GM18951 (cell line): ENCODE results near the gene NDUFV3.
"Not testable (repeated sequence)": the region's sequence is repeated elsewhere in the genome, so short reads cannot be mapped to it uniquely, and the experiment has no call there.

Source experiments
- POLR2A ChIP-seq: IDR thresholded peaks from 4 replicates; pipeline ENCODE4 v1.6.1; 2011; ENCODE audit warnings: mild to moderate bottlenecking; ENCODE audit not compliant: insufficient read length, insufficient read depth; ENCODE audit errors: extremely low read depth
- in situ Hi-C: fragments of 300-500 bp; cut with MboI; formaldehyde crosslinking; loops from one replicate; pipeline ENCODE4 v1.12.0; 2022; ENCODE audit warnings: low sequenced_read_pairs, mixed read lengths, inconsistent platforms; ENCODE audit not compliant: unreplicated experiment

Gene NDUFV3

DNA sequence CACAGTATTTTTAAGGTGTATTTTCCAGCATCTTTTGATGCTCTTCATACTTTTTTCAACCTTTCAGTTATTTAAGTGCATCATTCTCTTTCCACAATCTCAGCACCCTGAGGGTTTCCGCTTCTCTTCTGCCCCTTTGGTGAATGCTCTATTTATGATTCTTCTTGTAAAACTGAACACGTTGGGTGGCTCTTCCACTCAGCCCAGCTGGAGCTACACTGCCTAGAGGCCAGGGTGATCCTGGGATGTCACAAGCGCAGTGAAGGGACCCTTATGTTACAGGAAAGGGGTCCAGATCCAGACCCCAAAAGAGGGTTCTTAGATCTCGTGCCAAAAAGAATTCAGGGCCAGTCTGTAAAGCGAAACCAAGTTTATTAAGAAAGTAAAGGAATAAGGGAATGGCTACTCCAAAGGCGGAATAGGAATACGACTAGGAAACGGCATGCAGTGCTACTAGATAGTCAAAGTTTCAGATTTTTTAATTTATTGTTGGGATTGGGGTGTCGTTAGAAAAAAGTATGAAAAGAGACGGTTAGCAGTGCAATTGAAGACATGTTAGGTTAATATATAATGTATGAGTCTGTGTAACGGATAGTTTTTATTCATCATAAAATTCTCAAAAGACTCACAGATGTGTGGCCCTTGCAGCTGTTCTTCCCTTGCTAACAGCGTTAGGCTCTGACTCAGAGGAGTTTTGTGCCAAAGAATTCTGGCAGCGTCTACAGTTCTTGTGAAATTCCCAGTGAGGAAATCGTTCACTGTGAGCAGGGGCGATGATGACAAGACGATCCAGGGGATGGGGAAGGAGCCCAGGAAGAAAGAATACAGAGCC, 46.7 kb downstream of the NDUFV3 start:
- no peak for TF ChIP-seq POLR2A
- in situ Hi-C loops: no loop called here

DNA sequence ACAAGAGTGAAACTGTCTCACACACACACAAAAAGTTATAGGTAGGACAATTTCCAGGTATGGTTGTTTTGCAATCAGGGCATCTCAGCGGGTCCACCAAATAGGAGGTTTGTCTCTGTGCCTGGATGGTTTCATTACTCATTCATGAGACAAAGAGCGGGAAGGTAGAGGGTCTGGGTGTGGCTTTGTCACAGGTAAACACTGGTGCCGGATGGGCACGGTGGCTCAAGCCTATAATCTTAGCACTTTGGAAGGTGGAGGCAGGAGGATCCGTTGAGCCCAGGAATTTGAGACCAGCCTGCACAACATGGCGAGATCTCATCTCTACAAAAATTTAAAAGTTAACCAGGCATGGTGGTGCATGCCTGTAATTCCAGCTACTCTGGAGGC, 48.6 kb downstream of the NDUFV3 start:
- in situ Hi-C loops: no loop called here
- no peak for TF ChIP-seq POLR2A

DNA sequence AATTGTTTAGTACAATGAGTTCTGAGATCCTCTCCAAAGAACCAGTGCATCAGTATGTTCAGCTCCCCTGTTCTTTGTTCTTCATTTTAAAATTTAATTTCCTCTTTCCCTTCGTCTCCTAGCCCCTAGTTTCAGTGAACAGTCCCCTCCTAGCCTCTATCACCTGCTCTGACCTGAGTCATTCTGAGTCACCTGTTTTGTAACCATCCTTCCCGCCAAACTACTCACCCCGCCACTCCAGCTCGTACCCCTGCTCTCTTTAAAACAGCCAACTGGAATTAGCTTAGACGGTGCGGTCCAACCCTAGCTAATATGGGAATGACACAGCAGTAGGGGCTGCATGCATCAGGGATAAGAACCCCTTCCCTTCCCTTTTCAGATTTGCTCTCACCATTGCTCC, 49.1 kb downstream of the NDUFV3 start:
- in situ Hi-C loops: no loop called here
- TF ChIP-seq POLR2A: no peak

DNA sequence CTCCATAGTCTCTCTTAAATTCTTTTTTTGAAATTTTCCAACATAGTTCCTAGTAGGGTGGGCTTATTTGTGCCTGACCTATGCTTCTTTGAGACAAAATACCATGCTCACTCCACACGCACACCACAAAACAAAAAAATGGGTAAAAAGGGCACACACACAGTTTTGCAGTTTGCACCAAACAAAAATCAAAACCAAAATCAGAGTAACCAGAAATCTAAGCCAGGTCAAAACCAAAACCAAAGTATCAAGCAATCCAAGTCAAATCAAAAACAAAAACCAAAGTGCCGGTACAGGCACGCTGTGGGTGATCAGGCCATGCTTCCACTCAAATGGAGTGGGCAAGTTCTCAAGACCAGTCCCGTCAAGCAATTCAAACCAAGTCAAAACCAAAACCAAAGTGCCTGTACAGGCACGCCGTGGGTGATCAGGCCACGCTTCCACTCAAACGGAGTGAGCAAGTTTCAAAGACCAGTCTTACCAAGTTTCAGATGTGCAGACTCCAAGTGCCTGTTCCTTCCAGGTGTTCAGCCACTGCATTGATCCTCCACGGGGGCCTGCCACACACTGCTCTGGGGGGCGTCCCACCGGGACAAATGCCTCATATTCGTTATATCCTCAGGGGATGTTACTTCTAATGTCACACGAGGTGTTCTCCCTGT, 56.1 kb downstream of the NDUFV3 start:
- in situ Hi-C loops: not testable (repeated sequence)

DNA sequence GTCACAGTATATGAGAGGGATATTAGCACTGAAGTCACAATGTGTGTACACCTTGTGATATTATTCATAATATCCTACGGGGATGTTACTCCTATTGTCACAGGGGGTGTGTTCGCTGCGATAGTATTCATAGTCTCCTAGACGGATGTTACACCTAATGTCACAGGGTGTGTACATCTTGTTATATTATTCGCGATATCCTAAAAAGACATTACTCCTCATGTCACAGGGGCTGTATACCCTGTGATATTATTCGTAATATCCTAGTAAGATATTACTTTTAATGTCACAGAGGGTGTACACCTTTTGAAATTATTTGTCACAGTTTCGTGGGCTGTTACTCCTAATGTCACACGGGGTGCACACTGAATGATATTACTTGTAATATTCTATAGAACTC, 58.1 kb downstream of the NDUFV3 start:
- in situ Hi-C loops: not testable (repeated sequence)

DNA sequence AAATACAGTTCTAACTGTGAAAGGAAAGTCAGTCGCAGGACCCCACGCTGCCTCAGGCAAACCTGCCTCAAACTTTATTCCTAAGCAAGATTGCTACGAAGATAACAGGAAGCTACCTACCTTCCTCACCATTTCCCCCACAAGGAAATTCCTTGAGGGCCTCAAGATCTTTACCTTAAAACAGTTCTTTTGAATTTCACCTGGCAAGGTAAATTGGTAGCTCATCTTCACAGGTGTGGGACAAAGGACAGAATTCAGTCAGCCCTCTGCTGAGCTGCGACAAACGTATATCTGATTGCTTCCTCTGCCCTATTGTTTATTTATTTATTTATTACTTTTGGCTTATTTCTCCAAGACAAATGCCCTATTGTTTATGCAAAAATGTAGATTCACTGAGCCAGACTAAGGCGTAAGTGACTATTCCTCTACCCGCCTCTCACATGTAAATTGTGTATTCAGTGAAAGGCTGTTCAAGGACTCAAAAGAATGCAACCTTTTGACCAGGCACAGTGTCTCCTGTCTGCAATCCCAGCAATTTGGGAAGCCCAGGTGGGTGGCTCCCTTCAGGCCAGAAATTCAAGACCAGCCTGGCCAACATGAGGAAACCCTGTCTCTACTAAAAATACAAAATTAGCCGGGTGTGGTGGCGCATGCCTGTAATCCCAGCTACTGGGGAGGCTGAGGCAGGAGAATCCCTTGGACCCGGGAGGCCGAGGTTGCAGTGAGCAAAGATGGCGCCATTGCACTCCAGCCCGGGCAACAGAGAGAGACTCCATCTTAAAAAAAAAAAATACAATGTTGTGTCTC, 63.9 kb downstream of the NDUFV3 start:
- no peak for TF ChIP-seq POLR2A
- in situ Hi-C loops: no loop called here

DNA sequence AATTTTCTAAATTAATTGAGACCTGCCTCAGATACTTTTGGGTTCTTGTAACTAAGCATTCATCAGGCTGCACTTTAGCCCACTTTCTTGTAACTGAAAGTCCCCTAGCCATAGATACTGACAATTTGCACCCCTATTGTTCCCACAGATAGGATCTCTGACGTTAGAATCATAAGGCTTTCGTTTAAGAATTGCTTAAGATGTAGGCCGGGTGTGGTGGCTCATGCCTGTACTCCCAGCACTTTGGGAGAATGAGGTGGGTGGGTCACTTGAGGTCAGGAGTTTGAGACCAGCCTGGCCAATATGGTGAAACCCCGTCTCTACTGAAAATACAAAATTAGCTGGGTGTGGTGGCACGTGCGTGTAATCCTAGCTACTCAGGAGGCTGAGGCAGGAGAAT, 65.0 kb downstream of the NDUFV3 start:
- in situ Hi-C loops: not testable (repeated sequence)

DNA sequence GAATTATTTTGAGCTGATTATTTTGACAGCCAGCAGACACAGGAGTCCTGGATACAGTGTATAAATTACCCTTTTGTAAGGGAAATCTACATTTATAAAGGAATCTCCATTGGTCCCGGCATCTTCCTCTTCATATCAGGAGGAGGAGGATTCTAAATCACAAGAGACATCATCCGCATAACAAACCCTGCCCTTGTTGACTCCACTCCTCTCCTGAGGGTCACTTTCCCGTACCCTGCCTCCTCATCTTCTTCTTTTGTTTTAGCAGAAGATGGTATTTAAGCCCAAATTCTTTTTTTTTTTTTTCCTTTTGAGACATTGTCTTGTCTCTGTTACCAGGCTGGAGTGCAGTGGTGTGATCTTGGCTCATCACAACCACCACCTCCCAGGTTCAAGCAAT, 66.6 kb downstream of the NDUFV3 start:
- in situ Hi-C loops: no loop called here

DNA sequence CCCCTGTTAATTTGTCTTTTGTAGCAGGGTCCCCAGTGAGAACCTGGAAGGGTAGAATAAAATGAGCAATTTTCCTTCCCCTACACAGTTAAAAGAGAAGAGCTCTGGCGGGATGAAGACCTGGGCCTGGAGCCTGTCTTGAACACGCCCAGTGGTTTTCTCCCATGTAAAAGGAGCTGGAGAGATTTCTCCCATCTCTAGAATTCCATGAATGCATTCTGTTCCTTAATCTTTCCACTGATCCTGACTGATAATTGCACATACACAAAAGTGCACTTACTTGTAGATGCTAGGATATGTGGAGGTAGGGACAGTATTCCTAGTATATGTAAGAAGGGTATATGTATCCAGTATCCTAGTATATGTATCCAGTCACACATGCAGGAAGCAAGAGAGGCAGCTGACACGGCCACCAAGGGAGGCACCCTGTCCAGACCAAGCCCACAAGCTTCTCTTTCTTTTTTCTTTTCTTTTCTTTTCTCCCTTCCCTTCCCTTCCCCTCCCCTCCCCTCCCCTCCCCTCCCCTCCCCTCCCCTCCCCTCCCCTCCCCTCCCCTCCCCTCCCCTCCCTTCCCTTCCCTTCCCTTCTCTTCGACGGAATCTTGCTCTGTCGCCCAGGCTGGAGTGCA, 69.4 kb downstream of the NDUFV3 start:
- TF ChIP-seq POLR2A: no peak
- in situ Hi-C loops: no loop called here

More for the DNA sequence above, 66.6 kb downstream of the NDUFV3 start:
- TF ChIP-seq POLR2A: no peak
